Neuronal stem cell (in vitro differentiated cells): ENCODE data around the gene CCDC57.
"Not testable (repeated sequence)": the region's sequence is repeated elsewhere in the genome, so short reads cannot be mapped to it uniquely, and the experiment has no call there.

ENCODE experiments used
- DNase-seq: peaks from one replicate; pipeline ENCODE4 v3.0.0-alpha.2; 2013; ENCODE audit warnings: low spot score
- H2AFZ ChIP-seq: one replicate; pipeline ENCODE4 v1.6.1; 2013; ENCODE audit warnings: mild to moderate bottlenecking, low read length, inconsistent platforms
- H2AK5ac ChIP-seq: 2 replicates; pipeline ENCODE4 v1.6.1; 2013; ENCODE audit warnings: low read depth, mild to moderate bottlenecking, inconsistent platforms, low read length, moderate library complexity, mixed read lengths
- H2BK120ac ChIP-seq: 2 replicates; pipeline ENCODE4 v1.6.1; 2013; ENCODE audit warnings: low read depth, mild to moderate bottlenecking, inconsistent platforms, low read length, moderate library complexity, mixed read lengths
- H2BK12ac ChIP-seq: one replicate; pipeline ENCODE4 v1.6.1; 2013; ENCODE audit warnings: low read length, inconsistent platforms
- H2BK15ac ChIP-seq: 2 replicates; pipeline ENCODE4 v1.6.1; 2013; ENCODE audit warnings: mild to moderate bottlenecking, low read length, inconsistent platforms, mixed read lengths
- H2BK5ac ChIP-seq: one replicate; pipeline ENCODE4 v1.6.1; 2013; ENCODE audit warnings: inconsistent platforms, mild to moderate bottlenecking, low read length, moderate library complexity
- H3K14ac ChIP-seq: one replicate; pipeline ENCODE4 v1.6.1; 2013; ENCODE audit warnings: low read length, inconsistent platforms
- H3K18ac ChIP-seq: 2 replicates; pipeline ENCODE4 v1.6.1; 2013; ENCODE audit warnings: low read length, inconsistent platforms
- H3K23ac ChIP-seq: 2 replicates; pipeline ENCODE4 v1.6.1; 2013; ENCODE audit warnings: low read depth, mild to moderate bottlenecking, mixed read lengths, low read length, inconsistent platforms; ENCODE audit not compliant: poor library complexity
- H3K27ac ChIP-seq: replicated peaks from 3 replicates; pipeline ENCODE4 v1.5.1; 2013; ENCODE audit warnings: low read length, inconsistent platforms
- H3K27me3 ChIP-seq, 3 experiments: 2 replicates each; pipeline ENCODE4 v1.6.1; 2013; ENCODE audit warnings: low read length in 3 of 3, mild to moderate bottlenecking in 2 of 3, inconsistent platforms in 1 of 3, low read depth in 1 of 3, mixed read lengths in 1 of 3, moderate library complexity in 1 of 3; ENCODE audit not compliant: control insufficient read depth in 3 of 3, insufficient read depth in 3 of 3
- H3K36me3 ChIP-seq, 2 donors: replicated peaks in 1 of 2; 2 replicates each; pipeline ENCODE4 v1.6.1; 2013; ENCODE audit warnings: low read length in 2 of 2; ENCODE audit not compliant: control insufficient read depth in 2 of 2, insufficient read depth in 2 of 2
- H3K4ac ChIP-seq: 2 replicates; pipeline ENCODE4 v1.6.1; 2013; ENCODE audit warnings: inconsistent platforms, mild to moderate bottlenecking, low read length, moderate library complexity
- H3K4me1 ChIP-seq, 2 donors: 1 replicate in 1 of 2; 2 replicates in 1 of 2; pipeline ENCODE4 v1.6.1; 2013; ENCODE audit warnings: low read length in 2 of 2, low read depth in 1 of 2; ENCODE audit not compliant: control insufficient read depth in 2 of 2, insufficient read depth in 1 of 2
- H3K4me2 ChIP-seq: one replicate; pipeline ENCODE4 v1.6.1; 2013; ENCODE audit warnings: mild to moderate bottlenecking, low read length, inconsistent platforms; ENCODE audit not compliant: insufficient read depth, poor library complexity, severe bottlenecking
- H3K4me3 ChIP-seq, 2 donors: 2 replicates each; pipeline ENCODE4 v1.5.1; 2013; ENCODE audit warnings: low read length in 2 of 2, mild to moderate bottlenecking in 2 of 2, inconsistent platforms in 1 of 2, moderate library complexity in 1 of 2
- H3K79me1 ChIP-seq: one replicate; pipeline ENCODE4 v1.6.1; 2013; ENCODE audit warnings: low read depth, mild to moderate bottlenecking, inconsistent platforms, low read length, moderate library complexity
- H3K9ac ChIP-seq: one replicate; pipeline ENCODE4 v1.6.1; 2013; ENCODE audit warnings: mild to moderate bottlenecking, low read depth, low read length, inconsistent platforms; ENCODE audit not compliant: poor library complexity
- H3K9me3 ChIP-seq, 2 donors: replicated peaks in 1 of 2; 2 replicates each; pipeline versions ENCODE3 to v1.6.1; 2013; ENCODE audit warnings: low read length in 2 of 2, mild to moderate bottlenecking in 2 of 2, inconsistent platforms in 1 of 2, low read depth in 1 of 2, mixed read lengths in 1 of 2, moderate library complexity in 1 of 2; ENCODE audit not compliant: control insufficient read depth in 2 of 2, insufficient read depth in 1 of 2
- H4K8ac ChIP-seq: one replicate; pipeline ENCODE4 v1.6.1; 2013; ENCODE audit warnings: low read depth, mild to moderate bottlenecking, inconsistent platforms, low read length, moderate library complexity
- H4K91ac ChIP-seq: one replicate; pipeline ENCODE4 v1.6.1; 2013; ENCODE audit warnings: low read length, low read depth, mild to moderate bottlenecking, inconsistent platforms; ENCODE audit not compliant: poor library complexity
- WGBS, 2 donors: extraction: QIAGEN DNeasy Blood & Tissue Kit; methylation state at CpG; one replicate each; pipeline ENCODE4 v1.1.7; 2013; ENCODE audit warnings: missing lambda C conversion rate in 2 of 2, mixed read lengths in 1 of 2; ENCODE audit not compliant: insufficient read length in 2 of 2, insufficient replicate concordance in 1 of 2; ENCODE audit errors: extremely low coverage in 2 of 2; 5-methylcytosine and 5-hydroxymethylcytosine counted together

CCDC57 gene

DNA sequence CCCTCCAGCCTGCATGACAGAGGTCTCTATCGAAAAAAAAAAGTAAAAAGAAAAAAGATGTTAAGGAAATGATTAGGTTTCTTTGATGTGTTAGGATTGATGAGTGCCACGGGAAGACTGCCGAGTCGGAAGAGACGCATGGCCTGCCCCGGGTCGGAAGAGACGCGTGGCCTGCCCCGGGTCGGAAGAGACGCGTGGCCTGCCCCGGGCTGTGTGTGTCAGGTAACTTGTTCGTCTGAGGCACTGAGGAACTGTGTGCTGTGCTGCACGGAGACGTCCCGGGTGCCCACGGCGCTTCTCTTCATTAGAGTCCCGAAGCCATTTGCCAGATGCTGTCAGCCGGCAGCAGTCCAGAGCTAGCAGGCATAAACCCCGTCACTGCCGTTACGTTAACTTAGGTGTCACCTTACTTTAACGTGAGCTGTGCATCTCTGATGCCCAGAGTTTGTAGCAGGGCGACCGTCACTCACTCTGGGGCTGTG, 74.1 kb downstream of the CCDC57 start:
- no peaks in the 10 kb centered on the region for H3K79me1 ChIP-seq

DNA sequence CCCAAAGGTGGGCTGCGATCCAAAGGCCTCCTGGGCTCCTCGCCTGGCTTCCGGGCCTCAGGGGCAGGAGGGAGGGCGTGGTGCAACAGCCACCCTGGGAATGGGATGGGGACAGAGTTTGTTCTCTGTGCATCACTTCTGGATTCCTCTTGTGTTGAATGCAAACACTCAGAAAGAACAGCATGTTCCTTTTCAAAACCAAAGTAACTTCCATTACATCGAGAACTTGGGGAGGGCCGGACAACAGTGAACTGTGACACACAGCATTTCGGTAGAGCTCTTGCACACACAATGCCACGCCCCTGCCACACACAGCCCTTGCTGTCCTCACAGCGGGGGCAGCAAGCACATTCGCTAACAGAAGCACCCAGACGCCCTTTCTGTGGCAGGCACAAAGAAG, 78.5 kb downstream of the CCDC57 start:
- H3K79me1 ChIP-seq: no peaks in the 10 kb centered on the region
- peak overlapping the region; percentile 75 for H2BK5ac ChIP-seq
- H3K27me3 ChIP-seq: no peaks in the 10 kb centered on the region
- H4K8ac ChIP-seq: no peak overlapping the region
- no peak overlapping the region for H3K4me2 ChIP-seq
- no peak overlapping the region for H3K9ac ChIP-seq
- no CpG with 5 or more reads among the region's 11 CpGs for WGBS, 2 donors
- peak overlapping the region; percentile 38 for H4K91ac ChIP-seq
- peaks cover 0 to 4% of the 10 kb centered on the region in 2 donors for H3K4me1 ChIP-seq
- peaks cover 0 to 2% of the 10 kb centered on the region in 2 donors for H3K36me3 ChIP-seq
- no peak overlapping the region for H2BK12ac ChIP-seq
- H2BK15ac ChIP-seq: no peak overlapping the region
- DNase-seq: no peak
- H2AK5ac ChIP-seq: no peak overlapping the region
- H2AFZ ChIP-seq: no peak overlapping the region
- peaks cover 0 to 2% of the 10 kb centered on the region in 2 donors for H3K9me3 ChIP-seq
- no peak overlapping the region for H3K4me3 ChIP-seq
- H3K18ac ChIP-seq: no peak overlapping the region
- H2BK120ac ChIP-seq: no peak overlapping the region
- H3K4ac ChIP-seq: no peak overlapping the region
- H3K14ac ChIP-seq: no peak overlapping the region
- H3K23ac ChIP-seq: peak overlapping the region; percentile 10
- no peak overlapping the region for H3K27ac ChIP-seq

More for the DNA sequence above, 74.1 kb downstream of the CCDC57 start:
- Histone ChIP-seq H3K23ac (peak overlapping the region; percentile 73), H3K4me2 (no peak overlapping the region), H2BK120ac (no peak overlapping the region), H3K4me3 (no peak overlapping the region), H3K9me3 (peaks cover 0 to 3% of the 10 kb centered on the region in 2 donors), H2BK12ac (no peak overlapping the region), H2AFZ (no peak overlapping the region), H2BK5ac (no peak overlapping the region), H3K4me1 (peaks cover 0 to 6% of the 10 kb centered on the region in 2 donors), H2BK15ac (no peak overlapping the region), H4K8ac (peak overlapping the region; percentile 82), H3K9ac (no peak overlapping the region), H3K4ac (no peak overlapping the region), H3K27me3 (no peaks in the 10 kb centered on the region), H3K18ac (no peak overlapping the region), H4K91ac (no peak overlapping the region), H3K27ac (no peak overlapping the region), H3K36me3 (peaks cover 0 to 2% of the 10 kb centered on the region in 2 donors), H2AK5ac (no peak overlapping the region), H3K14ac (peak overlapping the region; percentile 71)
- DNase-seq: no peak
- WGBS, 2 donors: no CpG with 5 or more reads among the region's 28 CpGs

DNA sequence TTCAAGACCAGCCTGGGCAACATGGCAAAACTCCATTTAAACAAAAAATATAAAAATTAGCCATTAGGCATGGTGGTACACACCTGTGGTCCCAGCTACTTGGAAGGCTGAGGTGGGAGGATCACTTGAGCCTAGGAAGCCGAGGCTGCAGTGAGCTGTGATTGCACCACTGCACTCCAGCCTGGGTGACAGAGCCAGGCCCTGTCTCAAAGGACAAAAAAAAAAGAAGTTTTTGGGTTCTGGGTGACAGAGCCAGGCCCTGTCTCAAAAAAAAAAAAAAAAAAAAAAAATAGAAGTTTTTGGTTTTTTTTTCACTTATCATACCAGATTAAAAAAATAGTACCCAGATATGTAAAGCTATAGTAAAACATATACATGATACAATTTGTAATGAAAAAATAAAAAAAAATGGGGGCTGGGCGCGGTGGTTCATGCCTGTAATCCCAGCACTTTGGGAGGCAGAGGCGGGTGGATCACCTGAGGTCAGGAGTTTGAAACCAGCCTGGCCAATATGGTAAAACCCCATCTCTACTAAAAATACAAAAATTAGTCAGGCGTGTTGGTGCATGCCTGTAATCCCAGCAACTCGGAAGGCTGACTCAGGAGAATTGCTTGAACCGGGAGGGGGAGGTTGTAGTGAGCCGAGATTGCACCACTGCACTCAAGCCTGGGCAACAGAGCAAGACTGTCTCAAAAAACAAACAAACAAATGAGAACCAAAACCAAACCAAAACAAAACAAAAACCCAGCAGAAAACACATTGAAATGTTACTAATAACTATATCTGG, 79.3 kb downstream of the CCDC57 start:
- not testable (repeated sequence) for H4K8ac ChIP-seq, H3K27me3 ChIP-seq, H3K9ac ChIP-seq, H3K14ac ChIP-seq, H3K79me1 ChIP-seq, H3K18ac ChIP-seq, H3K4ac ChIP-seq, H3K4me1 ChIP-seq, H2BK15ac ChIP-seq, H2BK12ac ChIP-seq, H3K36me3 ChIP-seq, H4K91ac ChIP-seq, H3K9me3 ChIP-seq, H3K4me3 ChIP-seq, H3K4me2 ChIP-seq, H2AFZ ChIP-seq, DNase-seq, H2BK5ac ChIP-seq, H2AK5ac ChIP-seq, H2BK120ac ChIP-seq, H3K23ac ChIP-seq, H3K27ac ChIP-seq
- no CpG with 5 or more reads among the region's 8 CpGs for WGBS, 2 donors

DNA sequence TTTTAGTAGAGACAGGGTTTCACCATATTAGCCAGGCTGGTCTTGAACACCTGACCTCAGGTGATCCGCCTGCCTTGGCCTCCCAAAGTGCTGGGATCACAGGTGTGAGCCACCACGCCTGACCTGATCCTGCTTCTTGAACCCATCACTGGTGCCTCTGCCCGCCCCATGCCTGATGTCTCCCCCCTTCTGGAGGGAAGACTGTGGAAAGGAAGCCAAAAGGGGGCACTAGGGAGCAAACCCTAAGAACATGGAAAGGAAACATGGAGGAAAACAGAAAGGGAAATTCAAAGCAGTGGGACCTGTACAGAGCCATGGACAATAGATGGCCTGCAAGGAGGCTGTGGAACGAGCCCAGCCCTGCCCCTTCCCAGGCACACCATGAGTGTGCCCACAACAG, 83.5 kb downstream of the CCDC57 start:
- no peak overlapping the region for H2AK5ac ChIP-seq
- H3K23ac ChIP-seq: no peak overlapping the region
- no CpG with 5 or more reads among the region's 4 CpGs for WGBS, 2 donors
- H2BK120ac ChIP-seq: no peak overlapping the region
- no peak overlapping the region for H3K4me2 ChIP-seq
- H3K18ac ChIP-seq: no peak overlapping the region
- H3K27ac ChIP-seq: no peak overlapping the region
- no peak overlapping the region for H2BK12ac ChIP-seq
- peaks cover 2% of the 10 kb centered on the region for H3K79me1 ChIP-seq
- no peak for DNase-seq
- H3K27me3 ChIP-seq: no peaks in the 10 kb centered on the region
- H3K4ac ChIP-seq: no peak overlapping the region
- no peak overlapping the region for H3K4me3 ChIP-seq
- H3K36me3 ChIP-seq: peaks cover 10 to 23% of the 10 kb centered on the region in 2 donors
- no peak overlapping the region for H3K14ac ChIP-seq
- H2BK15ac ChIP-seq: no peak overlapping the region
- H2BK5ac ChIP-seq: no peak overlapping the region
- H3K4me1 ChIP-seq: peaks cover 0 to 6% of the 10 kb centered on the region in 2 donors
- no peak overlapping the region for H3K9ac ChIP-seq
- no peak overlapping the region for H2AFZ ChIP-seq
- H3K9me3 ChIP-seq: peaks cover 0 to 2% of the 10 kb centered on the region in 2 donors
- H4K8ac ChIP-seq: no peak overlapping the region
- no peak overlapping the region for H4K91ac ChIP-seq
